ENCODE results near the gene CASZ1. TPM values are rescaled to one million over a fixed set of nuclear protein-coding genes. Genes with fewer than 3 reads are reported as not detected.
A peak's percentile ranks its signal among the peaks of the same experiment; 100 is the strongest.

The CASZ1 gene
- total RNA-seq, 1 donor from 2014 or later: 18.3 TPM

- no peak for DNase-seq
- TF ChIP-seq, protein P1, sequence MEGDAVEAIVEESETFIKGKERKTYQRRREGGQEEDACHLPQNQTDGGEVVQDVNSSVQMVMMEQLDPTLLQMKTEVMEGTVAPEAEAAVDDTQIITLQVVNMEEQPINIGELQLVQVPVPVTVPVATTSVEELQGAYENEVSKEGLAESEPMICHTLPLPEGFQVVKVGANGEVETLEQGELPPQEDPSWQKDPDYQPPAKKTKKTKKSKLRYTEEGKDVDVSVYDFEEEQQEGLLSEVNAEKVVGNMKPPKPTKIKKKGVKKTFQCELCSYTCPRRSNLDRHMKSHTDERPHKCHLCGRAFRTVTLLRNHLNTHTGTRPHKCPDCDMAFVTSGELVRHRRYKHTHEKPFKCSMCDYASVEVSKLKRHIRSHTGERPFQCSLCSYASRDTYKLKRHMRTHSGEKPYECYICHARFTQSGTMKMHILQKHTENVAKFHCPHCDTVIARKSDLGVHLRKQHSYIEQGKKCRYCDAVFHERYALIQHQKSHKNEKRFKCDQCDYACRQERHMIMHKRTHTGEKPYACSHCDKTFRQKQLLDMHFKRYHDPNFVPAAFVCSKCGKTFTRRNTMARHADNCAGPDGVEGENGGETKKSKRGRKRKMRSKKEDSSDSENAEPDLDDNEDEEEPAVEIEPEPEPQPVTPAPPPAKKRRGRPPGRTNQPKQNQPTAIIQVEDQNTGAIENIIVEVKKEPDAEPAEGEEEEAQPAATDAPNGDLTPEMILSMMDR (IDR thresholded peaks at IDR 0.05; ENCODE audit: partially characterized antibody, unreplicated experiment): no peak
- peaks cover 2% of the 10 kb centered on the region for H3K9me3 Mint-ChIP-seq (ENCODE audit: unreplicated experiment)
- H3K4me1 Mint-ChIP-seq (ENCODE audit: low read depth, unreplicated experiment): peaks cover 52% of the 10 kb centered on the region
- no peaks in the 10 kb centered on the region for H3K36me3 Mint-ChIP-seq (ENCODE audit: unreplicated experiment)
- peaks cover 12% of the 10 kb centered on the region for H3K27me3 Mint-ChIP-seq (ENCODE audit: unreplicated experiment)
- H3K27ac Mint-ChIP-seq (ENCODE audit: unreplicated experiment): peak overlapping the region; percentile 88
- peak overlapping the region; percentile 67 for H3K4me3 Mint-ChIP-seq (ENCODE audit: unreplicated experiment)
Observed at GRCh38 chr1:10682449-10683309, 113.8 kb downstream of the CASZ1 start.

- Mint-ChIP-seq H3K27me3 (ENCODE audit: unreplicated experiment) (peaks cover 11% of the 10 kb centered on the region), H3K4me1 (ENCODE audit: low read depth, unreplicated experiment) (peaks cover 52% of the 10 kb centered on the region)
- TF ChIP-seq, protein P1 (IDR thresholded peaks at IDR 0.05; ENCODE audit: partially characterized antibody, unreplicated experiment): no peak
Observed at GRCh38 chr1:10682108-10682445, 114.4 kb downstream of the CASZ1 start.

DNA sequence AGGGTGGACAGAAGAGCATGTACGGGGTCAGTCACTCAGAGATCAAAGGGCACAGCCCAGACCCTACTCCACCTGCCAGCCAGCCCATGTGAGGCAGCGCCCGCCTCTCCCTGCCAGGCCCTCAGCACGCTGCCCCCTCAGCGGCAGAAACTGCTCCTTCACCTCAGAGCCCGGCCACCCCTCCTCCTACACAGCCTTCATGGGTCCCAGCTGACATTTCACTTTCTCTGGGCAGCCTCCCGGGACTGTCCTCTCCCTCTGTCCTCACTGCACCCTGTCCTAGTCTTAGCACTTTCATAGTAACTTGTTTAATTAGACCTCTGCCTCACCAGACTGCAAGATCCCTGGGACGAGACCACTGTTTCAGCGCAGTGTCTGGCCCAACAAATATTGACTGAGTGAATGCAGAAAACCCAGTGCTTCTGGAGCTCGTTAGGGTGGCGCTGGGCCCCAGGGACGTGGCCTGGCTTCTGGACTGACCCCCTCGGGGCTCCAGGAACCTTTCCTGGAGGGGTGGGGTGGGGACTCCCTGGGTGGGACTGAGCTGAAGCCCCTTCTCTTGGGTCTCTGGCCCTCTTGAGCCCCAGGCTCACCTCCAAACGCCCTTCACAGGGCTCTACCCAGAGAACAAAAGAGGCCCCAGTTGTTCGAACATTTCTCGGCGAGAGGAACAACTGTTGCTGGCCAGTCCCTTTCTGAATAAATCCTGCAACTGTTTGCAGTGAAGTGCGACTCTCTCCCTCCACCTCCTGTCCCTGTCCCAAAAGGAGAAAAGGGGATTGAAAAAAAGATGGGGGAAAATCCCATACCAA, 114.9 kb downstream of the CASZ1 start:
- H3K4me1 Mint-ChIP-seq (ENCODE audit: low read depth, unreplicated experiment): peaks cover 50% of the 10 kb centered on the region
- no peaks in the 10 kb centered on the region for H3K36me3 Mint-ChIP-seq (ENCODE audit: unreplicated experiment)
- H3K9me3 Mint-ChIP-seq (ENCODE audit: unreplicated experiment): peaks cover 2% of the 10 kb centered on the region
- H3K27me3 Mint-ChIP-seq (ENCODE audit: unreplicated experiment): peaks cover 11% of the 10 kb centered on the region
- H3K4me3 Mint-ChIP-seq (ENCODE audit: unreplicated experiment): peak overlapping the region; percentile 58
- no peak for DNase-seq
- H3K27ac Mint-ChIP-seq (ENCODE audit: unreplicated experiment): peak overlapping the region; percentile 71
- TF ChIP-seq, protein P1 (IDR thresholded peaks at IDR 0.05; ENCODE audit: partially characterized antibody, unreplicated experiment): no peak

More at GRCh38 chr1:10682108-10682445, 114.4 kb downstream of the CASZ1 start:
- DNase-seq: no peak
- no peaks in the 10 kb centered on the region for H3K36me3 Mint-ChIP-seq (ENCODE audit: unreplicated experiment)
- H3K27ac Mint-ChIP-seq (ENCODE audit: unreplicated experiment): peak overlapping the region; percentile 71
- peaks cover 2% of the 10 kb centered on the region for H3K9me3 Mint-ChIP-seq (ENCODE audit: unreplicated experiment)
- H3K4me3 Mint-ChIP-seq (ENCODE audit: unreplicated experiment): peak overlapping the region; percentile 32

GRCh38 chr1:10680487-10680886, 116.0 kb downstream of the CASZ1 start:
- no peak overlapping the region for H3K27ac Mint-ChIP-seq (ENCODE audit: unreplicated experiment)
- peaks cover 11% of the 10 kb centered on the region for H3K27me3 Mint-ChIP-seq (ENCODE audit: unreplicated experiment)
- no peak overlapping the region for H3K4me3 Mint-ChIP-seq (ENCODE audit: unreplicated experiment)
- TF ChIP-seq, protein P1 (IDR thresholded peaks at IDR 0.05; ENCODE audit: partially characterized antibody, unreplicated experiment): no peak
- DNase-seq: no peak
- H3K4me1 Mint-ChIP-seq (ENCODE audit: low read depth, unreplicated experiment): peaks cover 48% of the 10 kb centered on the region
- H3K9me3 Mint-ChIP-seq (ENCODE audit: unreplicated experiment): peaks cover 2% of the 10 kb centered on the region
- no peaks in the 10 kb centered on the region for H3K36me3 Mint-ChIP-seq (ENCODE audit: unreplicated experiment)
